Astrocyte of the spinal cord (primary cell): Measurements from ENCODE around the gene HS3ST3A1.

ENCODE experiments used
- DNase-seq: peaks from one replicate; pipeline ENCODE4 v3.0.0; 2011; ENCODE audit warnings: low read depth, low spot score
- H3K4me3 ChIP-seq: 2 replicates; pipeline ENCODE4 v1.5.1; 2011; ENCODE audit warnings: low read depth, mild to moderate bottlenecking, low read length, moderate library complexity
- CTCF ChIP-seq: IDR thresholded peaks from 2 replicates; pipeline ENCODE4 v1.5.1; 2012; ENCODE audit warnings: low read depth, mild to moderate bottlenecking, low read length, inconsistent platforms
- in situ Hi-C: cut with HindIII; loops from 2 replicates; pipeline ENCODE4 v1.10.0; 2017; ENCODE audit warnings: low sequenced_read_pairs

The HS3ST3A1 gene

GRCh38 chr17:13495423-13495822 is 106.3 kb downstream of the HS3ST3A1 start:
- in situ Hi-C loops: no loop called here
- no peak for TF ChIP-seq CTCF

DNA sequence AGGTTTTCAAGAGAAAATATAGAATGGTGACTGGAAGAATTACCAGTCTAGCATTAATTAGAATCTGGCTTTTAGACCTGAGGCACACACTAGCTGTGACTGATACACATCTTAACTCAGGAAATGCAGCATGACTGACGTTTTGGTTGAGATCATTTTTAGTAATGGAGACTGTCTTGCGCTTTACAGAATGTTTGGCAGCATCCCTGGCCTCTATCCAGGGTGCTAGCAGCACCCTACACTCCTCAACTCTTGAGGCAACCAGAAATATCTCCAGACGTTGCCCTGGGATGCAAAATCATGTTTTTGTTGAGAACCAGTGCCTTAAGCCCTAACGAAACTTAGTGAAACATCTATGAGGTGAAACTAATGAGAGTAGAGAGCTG is 109.0 kb downstream of the HS3ST3A1 start:
- DNase-seq: no peak
- in situ Hi-C loops: no loop called here
- no peak for TF ChIP-seq CTCF
- no peak overlapping the region for H3K4me3 ChIP-seq

More at GRCh38 chr17:13495423-13495822, 106.3 kb downstream of the HS3ST3A1 start:
- no peak for DNase-seq
- no peak overlapping the region for H3K4me3 ChIP-seq

GRCh38 chr17:13491916-13492736 is 109.6 kb downstream of the HS3ST3A1 start:
- TF ChIP-seq CTCF: no peak

GRCh38 chr17:13491491-13491890 is 110.2 kb downstream of the HS3ST3A1 start:
- TF ChIP-seq CTCF: no peak

More at GRCh38 chr17:13491916-13492736, 109.6 kb downstream of the HS3ST3A1 start:
- in situ Hi-C loops: no loop called here
- peak; percentile 59 for DNase-seq
- H3K4me3 ChIP-seq: no peak overlapping the region

GRCh38 chr17:13490906-13491482 is 110.7 kb downstream of the HS3ST3A1 start:
- TF ChIP-seq CTCF: no peak
- DNase-seq: peak; percentile 22
- no peak overlapping the region for H3K4me3 ChIP-seq
- in situ Hi-C loops: no loop called here

More at GRCh38 chr17:13491491-13491890, 110.2 kb downstream of the HS3ST3A1 start:
- no peak overlapping the region for H3K4me3 ChIP-seq
- in situ Hi-C loops: no loop called here
- no peak for DNase-seq

DNA sequence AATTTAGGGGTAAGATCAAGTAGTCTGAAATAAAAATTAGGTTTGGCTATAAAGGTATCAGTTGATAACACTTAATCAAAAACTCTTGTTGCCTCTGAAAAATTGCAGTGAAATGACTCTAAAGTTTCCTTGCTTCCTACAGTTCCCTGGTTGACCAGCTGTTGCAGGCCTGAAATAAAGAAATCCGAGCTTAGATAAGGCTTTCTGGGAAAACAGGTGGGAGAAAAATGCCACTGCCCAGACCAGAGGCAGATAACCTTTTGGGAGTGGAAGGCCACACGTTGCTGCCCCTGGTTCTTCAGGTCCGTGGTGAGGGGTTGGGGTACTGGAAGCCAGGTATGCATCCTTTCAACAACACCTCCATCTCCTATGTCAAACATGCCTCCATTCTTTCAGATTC is 111.3 kb downstream of the HS3ST3A1 start:
- DNase-seq: no peak
- no peak overlapping the region for H3K4me3 ChIP-seq
- TF ChIP-seq CTCF: no peak
- in situ Hi-C loops: no loop called here
